ENCODE data around the gene NMB. TPM values are rescaled to one million over a fixed set of nuclear protein-coding genes. Genes with fewer than 3 reads are reported as not detected.

NMB gene
- total RNA-seq, 1 donor from 2014 or later = 2.9 TPM

- Mint-ChIP-seq H3K4me3 (no peak overlapping the region), H3K27ac (no peak overlapping the region), H3K27me3 (no peaks in the 10 kb centered on the region), H3K36me3 (ENCODE audit: low read depth) (peaks cover 71% of the 10 kb centered on the region), H3K9me3 (no peaks in the 10 kb centered on the region), H3K4me1 (no peaks in the 10 kb centered on the region)
- ATAC-seq (ENCODE audit: low read depth) (no peak), DNase-seq (no peak)
- TF ChIP-seq, protein P1, sequence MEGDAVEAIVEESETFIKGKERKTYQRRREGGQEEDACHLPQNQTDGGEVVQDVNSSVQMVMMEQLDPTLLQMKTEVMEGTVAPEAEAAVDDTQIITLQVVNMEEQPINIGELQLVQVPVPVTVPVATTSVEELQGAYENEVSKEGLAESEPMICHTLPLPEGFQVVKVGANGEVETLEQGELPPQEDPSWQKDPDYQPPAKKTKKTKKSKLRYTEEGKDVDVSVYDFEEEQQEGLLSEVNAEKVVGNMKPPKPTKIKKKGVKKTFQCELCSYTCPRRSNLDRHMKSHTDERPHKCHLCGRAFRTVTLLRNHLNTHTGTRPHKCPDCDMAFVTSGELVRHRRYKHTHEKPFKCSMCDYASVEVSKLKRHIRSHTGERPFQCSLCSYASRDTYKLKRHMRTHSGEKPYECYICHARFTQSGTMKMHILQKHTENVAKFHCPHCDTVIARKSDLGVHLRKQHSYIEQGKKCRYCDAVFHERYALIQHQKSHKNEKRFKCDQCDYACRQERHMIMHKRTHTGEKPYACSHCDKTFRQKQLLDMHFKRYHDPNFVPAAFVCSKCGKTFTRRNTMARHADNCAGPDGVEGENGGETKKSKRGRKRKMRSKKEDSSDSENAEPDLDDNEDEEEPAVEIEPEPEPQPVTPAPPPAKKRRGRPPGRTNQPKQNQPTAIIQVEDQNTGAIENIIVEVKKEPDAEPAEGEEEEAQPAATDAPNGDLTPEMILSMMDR (IDR thresholded peaks at IDR 0.05) = no peak
- CTCF ChIA-PET = no interaction called here
- intact Hi-C loops (cut with micrococcal nuclease) = no loop called here
- POLR2A ChIA-PET = interaction anchor here (0.7 kb wide), 1 partner anchor 10 kb away, joined by 5 read pairs; the partner anchor contains the start of gene NMB
Observed at GRCh38 chr15:84668221-84668982, 10.4 kb upstream of the NMB start.

DNA sequence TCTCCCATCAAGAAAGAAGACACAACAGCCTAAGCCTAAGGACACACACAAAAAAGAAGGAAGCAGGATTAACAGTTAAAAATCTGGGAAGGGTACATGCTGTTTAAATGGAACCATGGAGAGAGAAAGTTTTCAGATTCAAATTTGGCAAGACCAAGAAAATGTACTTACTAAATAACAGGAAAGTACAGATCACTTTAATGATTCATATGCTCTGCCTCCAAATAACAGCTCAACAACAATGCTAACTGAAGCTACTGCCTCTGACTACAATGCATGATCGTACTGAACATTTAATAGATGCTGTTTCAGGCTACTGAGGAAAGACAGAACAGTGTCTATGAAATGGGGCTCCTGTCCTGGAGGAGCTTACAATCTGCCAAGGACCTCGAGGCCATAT is 8.4 kb upstream of the NMB start:
- ATAC-seq (ENCODE audit: low read depth) (no peak), DNase-seq (no peak)
- Mint-ChIP-seq H3K27me3 (no peaks in the 10 kb centered on the region), H3K27ac (no peak overlapping the region), H3K9me3 (no peaks in the 10 kb centered on the region), H3K4me3 (no peak overlapping the region), H3K36me3 (ENCODE audit: low read depth) (peaks cover 62% of the 10 kb centered on the region), H3K4me1 (no peaks in the 10 kb centered on the region)
- intact Hi-C loops (cut with micrococcal nuclease) = no loop called here
- ChIA-PET POLR2A (no interaction called here), CTCF (no interaction called here)
- TF ChIP-seq, protein P1 (IDR thresholded peaks at IDR 0.05) = no peak

GRCh38 chr15:84661001-84661400 is 3.0 kb upstream of the NMB start:
- Mint-ChIP-seq H3K9me3 (no peaks in the 10 kb centered on the region), H3K36me3 (ENCODE audit: low read depth) (peaks cover 17% of the 10 kb centered on the region), H3K27ac (no peak overlapping the region), H3K27me3 (no peaks in the 10 kb centered on the region), H3K4me3 (no peak overlapping the region), H3K4me1 (peaks cover 29% of the 10 kb centered on the region)
- ChIA-PET CTCF (interaction anchor here (0.6 kb wide), 1 partner anchor 469 kb away, joined by 3 read pairs; no protein-coding TSS in a partner anchor), POLR2A (interaction anchor here (1.5 kb wide), 1 partner anchor 29 kb away, joined by 3 read pairs; no protein-coding TSS in a partner anchor)
- TF ChIP-seq, protein P1 (IDR thresholded peaks at IDR 0.05) = no peak
- DNase-seq (no peak), ATAC-seq (ENCODE audit: low read depth) (no peak)
- intact Hi-C loops (cut with micrococcal nuclease) = no loop called here

DNA sequence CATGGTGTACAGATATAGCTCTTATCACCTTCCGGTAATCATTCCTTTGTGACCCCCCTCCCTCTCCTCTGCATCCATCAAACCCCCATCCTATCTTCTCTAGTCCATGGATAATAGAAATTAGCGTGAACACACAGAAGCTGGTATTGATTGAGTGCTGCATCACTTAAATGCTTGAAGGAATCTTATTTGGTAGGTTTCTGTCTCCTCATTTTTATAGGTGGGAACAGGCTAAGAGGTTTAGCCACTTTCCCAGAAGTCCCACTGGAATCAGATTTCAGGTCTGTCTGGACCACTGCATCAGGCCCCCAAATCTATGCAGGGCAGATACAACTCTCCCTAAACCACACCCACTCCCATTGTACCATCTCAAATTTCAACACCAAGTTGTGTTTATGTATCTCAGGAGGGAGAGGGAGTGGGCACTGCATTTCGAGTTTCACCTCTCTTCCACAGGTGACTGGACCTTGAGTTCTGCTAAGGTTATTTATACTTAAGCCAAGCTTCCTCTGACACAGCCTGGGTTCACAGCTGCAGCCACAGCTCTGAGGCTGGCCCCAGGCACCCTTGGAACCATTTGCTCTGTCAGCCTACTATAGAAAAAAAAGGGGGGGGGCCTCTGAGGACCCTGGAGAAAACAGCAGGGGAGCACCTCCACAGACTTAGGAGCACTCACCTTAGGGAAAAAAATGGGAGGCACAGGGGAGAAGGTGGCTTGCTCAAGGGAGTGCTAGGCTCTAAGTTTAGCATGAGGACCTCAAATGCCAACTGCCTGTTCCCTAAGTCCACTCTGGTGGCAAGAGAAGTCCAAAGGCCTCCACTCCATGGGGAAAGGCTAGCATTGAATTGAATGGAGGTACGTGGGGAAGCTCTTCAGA is 2.1 kb upstream of the NMB start:
- Mint-ChIP-seq H3K36me3 (ENCODE audit: low read depth) (peaks cover 11% of the 10 kb centered on the region), H3K4me3 (peak overlapping the region; percentile 41), H3K27ac (peak overlapping the region; percentile 35), H3K4me1 (peaks cover 30% of the 10 kb centered on the region), H3K9me3 (no peaks in the 10 kb centered on the region), H3K27me3 (no peaks in the 10 kb centered on the region)
- POLR2A ChIA-PET = interaction anchor here (0.7 to 2.5 kb wide), 5 partner anchors 29 to 75 kb away, joined by 3 to 21 read pairs (median 6); no protein-coding TSS in a partner anchor
- DNase-seq (no peak), ATAC-seq (ENCODE audit: low read depth) (no peak)
- TF ChIP-seq, protein P1 (IDR thresholded peaks at IDR 0.05) = no peak
- intact Hi-C loops (cut with micrococcal nuclease) = loop anchor here (10.0 kb wide), 1 partner anchor 385 kb away; no protein-coding TSS in a partner anchor
- CTCF ChIA-PET = interaction anchor here (0.7 to 1.8 kb wide), 2 partner anchors 19 to 72 kb away, joined by 3 to 6 read pairs; no protein-coding TSS in a partner anchor

Measured in activated B cell treated with CpG ODN at 0.5 μM for 24 hours (primary cell).